Measurements from ENCODE around the gene C1QC.
"Not testable (repeated sequence)": the region's sequence is repeated elsewhere in the genome, so short reads cannot be mapped to it uniquely, and the experiment has no call there.

Gene C1QC

DNA sequence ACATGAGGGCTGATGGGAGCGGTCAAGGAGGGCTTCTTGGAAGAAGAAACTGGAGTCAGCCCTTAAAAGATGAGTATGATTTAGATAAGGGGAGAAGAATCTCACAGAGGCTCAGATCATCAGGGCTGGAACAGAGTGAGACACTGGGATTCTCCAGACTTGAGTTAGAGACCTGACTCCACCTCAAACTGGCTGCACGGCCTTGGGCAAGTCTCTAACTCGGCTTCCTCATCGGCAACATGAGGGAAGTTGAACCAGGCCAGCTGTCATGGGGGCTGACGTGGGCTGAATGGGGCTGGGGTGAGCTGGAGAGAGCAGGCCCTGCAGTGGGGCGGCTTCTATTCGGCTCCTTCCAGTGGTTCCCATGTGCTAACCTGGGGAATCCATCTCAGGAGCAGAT is 2.5 kb downstream of the C1QC start:
- in situ Hi-C loops (cut with HindIII; ENCODE audit: low sequenced_read_pairs) = no loop called here

DNA sequence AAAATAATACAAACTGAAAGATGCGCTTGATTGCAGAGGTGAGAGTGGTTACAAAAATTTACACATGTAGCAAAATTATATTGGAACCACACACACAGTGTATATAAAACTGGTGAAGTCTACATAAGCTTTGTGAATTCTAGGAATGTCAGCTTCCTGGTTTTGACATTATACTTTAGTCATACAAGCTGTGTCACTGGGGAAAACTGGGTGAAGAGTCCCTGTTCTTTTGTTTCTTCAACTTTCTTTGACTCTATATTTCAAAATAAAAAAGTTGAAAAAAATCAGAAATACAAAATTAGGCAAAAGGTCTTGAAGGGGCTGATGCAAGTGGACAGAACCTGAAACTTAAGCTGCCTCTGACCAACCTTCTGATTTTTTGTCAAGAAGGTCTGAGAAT is 3.0 kb downstream of the C1QC start:
- in situ Hi-C loops (cut with HindIII; ENCODE audit: low sequenced_read_pairs) = no loop called here

DNA sequence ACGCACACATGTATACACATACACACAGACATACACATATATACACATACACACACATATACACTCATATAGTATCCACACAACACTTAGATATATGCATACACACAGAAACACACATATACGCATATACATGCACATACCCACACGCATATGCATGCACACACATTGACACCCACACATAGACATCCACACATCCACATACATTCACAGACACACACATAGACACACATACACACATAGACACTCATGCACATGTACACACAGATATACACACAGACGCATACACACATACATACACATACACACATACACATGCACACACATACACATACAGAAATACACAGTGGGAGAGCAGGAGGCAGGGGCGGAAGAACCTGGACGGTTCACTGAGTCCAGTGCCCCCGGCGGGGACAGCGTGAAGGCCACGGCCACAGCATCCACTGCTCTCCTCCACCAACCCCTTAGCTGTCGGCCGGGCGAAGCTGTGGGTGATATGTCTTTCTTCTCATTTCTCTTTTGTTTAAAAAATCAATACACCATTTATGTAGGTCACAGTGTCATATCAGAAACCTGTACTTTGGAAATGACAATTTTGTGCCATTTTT is 6.8 kb downstream of the C1QC start:
- in situ Hi-C loops (cut with HindIII; ENCODE audit: low sequenced_read_pairs) = no loop called here

DNA sequence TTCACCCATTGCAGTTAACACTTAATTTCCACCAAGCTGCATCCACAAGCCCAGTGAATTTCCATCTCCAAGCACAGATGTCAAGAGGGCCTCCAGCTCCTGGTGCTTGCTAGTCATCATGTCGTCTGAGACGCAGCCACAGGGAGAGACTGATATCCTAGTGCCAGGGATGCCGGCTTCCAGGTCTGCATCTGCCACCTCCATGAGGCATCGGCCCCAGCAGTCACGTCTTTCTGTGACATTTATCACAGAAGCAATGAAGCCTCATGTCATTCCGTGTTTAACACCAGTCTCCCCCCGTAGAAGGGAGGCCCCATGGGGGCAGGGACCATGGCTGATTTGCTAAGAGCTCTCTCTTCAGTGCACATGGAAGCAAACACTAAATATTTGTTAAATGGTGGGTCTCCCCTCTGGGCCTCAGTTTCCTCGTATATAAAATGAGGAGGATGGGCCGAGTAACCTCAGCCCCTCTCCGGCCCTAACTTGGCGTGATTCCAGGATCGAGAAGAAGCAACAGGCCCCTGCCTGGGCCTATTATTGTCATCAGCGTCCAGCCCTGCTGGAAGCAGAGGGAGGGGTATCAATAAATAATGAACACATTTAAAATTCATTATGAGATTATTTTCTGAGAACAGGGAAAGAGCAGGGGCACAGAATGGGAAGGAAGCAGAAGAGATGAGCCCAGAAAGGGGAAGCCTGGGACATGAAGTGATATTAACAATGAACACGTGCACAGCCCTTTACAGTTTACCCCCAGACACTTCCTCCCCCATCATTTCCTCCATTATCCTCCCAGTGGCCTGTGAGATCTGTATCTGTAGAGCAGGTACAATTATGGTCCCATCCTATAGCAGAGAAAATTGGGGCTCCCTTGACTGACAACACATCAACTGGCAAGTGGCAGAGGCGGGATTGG is 8.8 kb downstream of the C1QC start:
- in situ Hi-C loops (cut with HindIII; ENCODE audit: low sequenced_read_pairs) = no loop called here

DNA sequence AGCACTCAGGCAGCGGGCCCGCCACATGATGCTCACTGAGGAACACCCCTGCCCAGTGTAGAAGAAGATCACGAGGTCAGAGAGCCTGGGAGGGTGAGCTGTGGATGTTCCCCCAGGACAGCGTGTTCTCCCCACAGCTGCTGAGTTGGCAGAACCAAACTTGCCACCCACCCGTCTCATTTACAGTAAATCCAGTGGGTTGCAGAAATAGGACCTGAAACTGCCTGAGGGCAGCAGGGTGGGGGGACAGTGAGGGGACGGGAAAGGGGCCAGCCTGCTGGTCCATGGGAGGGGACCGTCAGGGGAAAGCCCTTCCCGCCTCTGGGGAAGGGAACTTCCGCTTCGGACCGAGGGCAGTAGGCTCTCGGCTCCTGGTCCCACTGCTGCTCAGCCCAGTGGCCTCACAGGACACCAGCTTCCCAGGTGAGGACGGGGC is 9.5 kb downstream of the C1QC start, which contains the start of gene C1QB:
Gene C1QB, plus strand, starts transcription at position 356 of the 436 bp plus-strand sequence. CDS start 6,227 bp downstream, outside the sequence.
- in situ Hi-C loops (cut with HindIII; ENCODE audit: low sequenced_read_pairs) = no loop called here

DNA sequence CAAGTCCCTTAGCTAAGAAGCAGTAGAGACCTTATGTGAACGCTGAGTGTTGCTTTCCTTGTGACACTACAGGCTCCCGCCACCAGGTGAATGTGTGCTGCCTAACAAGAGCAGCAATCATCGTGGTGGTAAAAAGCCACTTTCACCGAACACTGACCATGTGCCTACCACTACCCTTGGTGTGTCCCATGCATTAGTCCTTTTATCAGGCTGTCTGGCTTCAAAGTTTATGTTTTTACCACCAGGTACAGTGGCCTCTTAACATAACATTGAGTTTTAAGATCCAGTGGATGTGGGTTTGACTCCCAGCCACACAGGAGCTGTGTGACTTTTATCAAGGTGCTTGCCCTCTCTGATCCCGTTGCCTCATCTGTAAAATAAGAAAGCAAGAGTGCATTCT is 11.3 kb downstream of the C1QC start:
- in situ Hi-C loops (cut with HindIII; ENCODE audit: low sequenced_read_pairs) = no loop called here

DNA sequence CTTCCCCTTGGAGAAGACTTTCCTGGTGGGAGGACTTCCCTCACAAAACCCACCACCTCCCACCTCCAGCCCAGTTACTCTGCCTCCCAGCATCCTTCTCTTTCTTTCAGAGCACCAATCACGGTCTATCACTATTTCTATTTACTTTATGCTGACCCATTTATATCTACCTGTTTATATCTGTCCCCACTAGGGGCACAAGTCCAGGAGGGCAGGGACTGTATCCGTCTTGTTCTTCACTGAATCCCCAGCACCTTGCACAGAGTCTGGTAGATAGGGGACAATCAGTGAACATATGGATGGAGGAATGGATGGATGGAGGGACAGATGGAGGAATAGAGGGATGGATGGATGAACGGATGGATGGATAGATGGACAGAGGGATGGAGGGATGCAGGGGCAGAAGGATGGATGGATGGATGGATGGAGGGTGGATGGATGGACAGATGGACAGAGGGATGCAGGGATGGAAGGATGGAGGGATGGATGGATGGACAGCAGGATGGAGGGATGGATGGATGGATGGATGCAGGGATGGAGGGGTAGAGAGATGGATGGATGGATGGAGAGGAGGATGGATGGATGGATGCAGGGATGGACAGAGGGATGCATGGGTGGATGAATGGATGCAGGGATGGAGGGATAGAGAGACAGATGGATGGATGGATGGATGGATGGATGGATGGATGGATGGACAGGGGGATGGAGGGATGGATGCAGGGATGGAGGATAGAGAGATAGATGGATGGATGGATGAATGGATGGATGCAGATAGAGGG is 15.1 kb downstream of the C1QC start:
- in situ Hi-C loops (cut with HindIII; ENCODE audit: low sequenced_read_pairs) = no loop called here

DNA sequence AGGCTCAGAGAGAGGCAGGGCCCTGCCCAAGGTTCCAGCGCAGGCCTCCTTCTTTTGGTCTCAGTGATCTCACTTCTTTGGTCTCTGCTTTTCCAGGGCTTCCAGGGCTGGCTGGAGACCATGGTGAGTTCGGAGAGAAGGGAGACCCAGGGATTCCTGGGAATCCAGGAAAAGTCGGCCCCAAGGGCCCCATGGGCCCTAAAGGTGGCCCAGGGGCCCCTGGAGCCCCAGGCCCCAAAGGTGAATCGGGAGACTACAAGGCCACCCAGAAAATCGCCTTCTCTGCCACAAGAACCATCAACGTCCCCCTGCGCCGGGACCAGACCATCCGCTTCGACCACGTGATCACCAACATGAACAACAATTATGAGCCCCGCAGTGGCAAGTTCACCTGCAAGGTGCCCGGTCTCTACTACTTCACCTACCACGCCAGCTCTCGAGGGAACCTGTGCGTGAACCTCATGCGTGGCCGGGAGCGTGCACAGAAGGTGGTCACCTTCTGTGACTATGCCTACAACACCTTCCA is 17.3 kb downstream of the C1QC start:
- in situ Hi-C loops (cut with HindIII; ENCODE audit: low sequenced_read_pairs) = no loop called here

DNA sequence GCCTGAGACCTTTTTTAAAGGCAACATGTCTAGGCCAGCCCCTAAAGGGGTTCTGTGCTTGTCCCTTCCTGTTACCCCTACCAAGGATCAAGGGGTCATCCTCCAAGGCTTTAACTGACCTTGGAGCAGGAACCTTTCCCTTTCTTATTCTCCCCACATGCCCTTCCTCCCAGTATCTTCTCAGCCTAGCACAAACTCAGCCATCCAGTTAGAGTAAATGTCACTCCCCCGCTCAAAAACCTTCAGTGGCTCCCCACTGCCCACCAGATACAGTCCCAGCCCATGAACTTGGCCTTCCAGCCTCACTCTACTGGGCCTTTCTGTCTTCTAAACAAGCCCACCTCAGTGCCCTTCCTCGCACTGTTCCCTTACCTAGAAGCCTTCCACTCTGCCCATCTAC is 18.4 kb downstream of the C1QC start:
- in situ Hi-C loops (cut with HindIII; ENCODE audit: low sequenced_read_pairs) = no loop called here

DNA sequence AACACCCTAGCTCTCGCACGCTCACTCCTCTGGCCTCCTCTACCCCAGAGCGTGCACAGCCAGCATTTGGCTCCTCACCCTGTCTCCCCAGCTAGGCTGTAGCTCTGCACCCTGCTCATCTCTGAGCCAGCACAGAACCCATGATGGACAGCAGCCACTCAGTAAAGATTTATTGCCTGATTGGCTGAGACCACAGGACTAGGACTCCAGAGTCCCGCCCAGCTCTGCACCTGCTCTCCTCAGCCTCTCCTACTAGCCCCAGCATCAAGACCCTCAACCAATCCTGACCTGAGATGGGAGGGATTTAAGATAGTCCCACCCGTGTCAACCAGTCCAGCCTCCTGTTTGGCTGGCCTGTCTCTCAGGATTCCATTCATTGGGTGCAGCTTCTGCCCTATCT is 18.9 kb downstream of the C1QC start:
- in situ Hi-C loops (cut with HindIII; ENCODE audit: low sequenced_read_pairs) = no loop called here

DNA sequence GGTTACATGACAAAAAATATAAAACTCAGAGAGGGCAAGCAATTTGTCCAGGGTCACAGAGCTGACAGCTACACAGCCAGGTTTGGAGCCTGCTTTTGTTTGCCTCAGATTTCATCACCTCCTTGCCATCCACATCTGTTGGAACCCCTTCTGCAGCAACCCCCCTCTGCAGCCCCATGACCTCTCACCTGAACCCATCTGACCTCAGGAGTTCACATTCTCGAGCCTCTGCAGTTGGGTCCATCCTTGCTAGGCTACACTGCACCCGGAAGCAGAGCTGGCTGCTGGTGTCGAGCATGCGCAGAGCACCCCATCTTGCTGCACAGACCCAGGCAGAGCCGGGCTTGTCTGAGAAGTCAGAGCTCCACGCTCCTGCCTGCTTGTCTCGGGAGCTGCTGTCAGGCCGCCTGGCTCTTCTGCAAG is 19.6 kb downstream of the C1QC start:
- in situ Hi-C loops (cut with HindIII; ENCODE audit: low sequenced_read_pairs) = no loop called here

DNA sequence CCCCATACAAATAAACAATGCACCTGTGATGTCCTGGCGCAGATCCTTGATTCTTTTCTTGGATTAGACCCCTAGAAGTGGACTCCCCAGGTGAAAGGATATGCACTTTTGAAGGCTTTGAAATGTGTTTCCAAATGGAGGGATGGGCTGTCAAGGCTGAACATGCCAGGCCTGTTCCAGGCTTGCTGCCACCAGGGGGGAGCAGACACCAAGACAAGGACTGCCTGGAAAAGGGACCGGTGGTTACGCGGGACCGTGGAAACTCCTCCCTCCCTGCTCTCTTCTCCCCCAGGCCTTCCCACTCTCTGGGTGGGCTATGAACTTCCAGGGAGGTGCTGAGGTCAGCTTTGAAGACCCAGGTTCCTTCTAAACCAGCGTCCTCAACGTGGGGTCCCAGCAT is 22.3 kb downstream of the C1QC start:
- in situ Hi-C loops (cut with HindIII; ENCODE audit: low sequenced_read_pairs) = no loop called here

DNA sequence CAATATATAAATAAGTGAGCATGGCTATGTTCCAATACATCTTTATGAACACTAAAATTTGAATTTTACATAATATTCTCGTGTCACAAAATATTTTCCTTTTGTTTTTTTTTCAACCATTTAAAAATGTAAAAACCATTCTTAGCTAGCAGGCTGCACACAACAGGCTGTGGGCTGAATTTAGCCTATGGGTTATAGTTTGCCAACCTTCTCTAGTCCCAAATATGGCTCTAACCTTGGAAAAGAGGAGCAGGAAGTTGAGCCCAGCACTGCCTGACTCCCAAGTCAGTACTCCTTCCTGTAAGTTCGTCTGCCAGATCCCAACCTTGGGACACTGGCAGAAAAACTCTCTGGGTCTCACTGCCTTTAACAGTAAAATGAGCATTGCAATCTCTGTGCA is 23.0 kb downstream of the C1QC start:
- in situ Hi-C loops (cut with HindIII; ENCODE audit: low sequenced_read_pairs) = no loop called here

DNA sequence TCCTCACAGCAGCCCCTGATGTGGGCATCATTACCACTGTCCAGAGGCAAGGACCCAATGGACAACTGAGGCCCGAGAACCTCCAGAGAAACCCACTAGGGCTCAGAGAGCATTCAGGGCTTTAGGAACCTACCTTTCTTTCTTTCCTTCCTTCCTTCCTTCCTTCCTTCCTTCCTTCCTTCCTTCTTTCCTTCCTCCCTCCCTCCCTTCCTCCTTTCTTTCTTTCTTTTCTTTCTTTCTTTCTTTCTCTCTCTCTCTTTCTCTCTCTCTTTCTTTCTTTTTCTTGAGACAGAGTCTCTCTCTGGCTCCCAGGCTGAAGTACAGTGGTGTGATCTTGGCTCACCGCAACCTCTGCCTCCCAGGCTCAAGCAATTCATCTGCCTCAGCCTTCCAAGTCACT is 25.4 kb downstream of the C1QC start:
- in situ Hi-C loops (cut with HindIII; ENCODE audit: low sequenced_read_pairs) = not testable (repeated sequence)

DNA sequence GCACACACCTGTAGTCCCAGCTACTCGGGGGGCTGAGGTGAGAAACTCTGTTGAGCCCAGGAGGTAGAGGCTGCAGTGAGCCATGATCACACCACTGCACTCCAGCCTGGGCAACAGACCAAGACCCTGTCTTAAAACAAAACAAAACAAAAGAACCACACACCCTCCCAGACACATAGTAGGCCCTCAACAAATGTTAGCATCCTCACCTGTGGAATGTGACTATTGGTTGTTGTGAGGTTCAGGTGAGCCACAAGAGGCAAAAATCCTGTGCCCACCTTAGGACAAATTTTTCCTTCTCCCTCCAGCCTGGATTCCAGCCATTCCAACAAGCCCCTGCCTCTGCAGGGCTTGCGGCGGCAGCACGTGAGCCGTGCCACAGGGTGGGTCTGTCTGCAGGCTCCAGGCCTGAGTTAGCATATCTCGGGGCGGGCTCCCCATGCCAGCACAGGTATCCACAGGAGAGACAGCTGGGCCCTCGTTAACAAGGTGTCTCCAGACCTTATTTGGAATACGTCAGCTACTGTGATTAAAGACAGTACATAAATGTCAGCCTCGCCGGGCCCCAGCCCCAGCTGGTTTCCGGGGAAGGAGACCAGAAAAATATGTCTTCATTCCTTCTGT is 27.0 kb downstream of the C1QC start:
- in situ Hi-C loops (cut with HindIII; ENCODE audit: low sequenced_read_pairs) = no loop called here

DNA sequence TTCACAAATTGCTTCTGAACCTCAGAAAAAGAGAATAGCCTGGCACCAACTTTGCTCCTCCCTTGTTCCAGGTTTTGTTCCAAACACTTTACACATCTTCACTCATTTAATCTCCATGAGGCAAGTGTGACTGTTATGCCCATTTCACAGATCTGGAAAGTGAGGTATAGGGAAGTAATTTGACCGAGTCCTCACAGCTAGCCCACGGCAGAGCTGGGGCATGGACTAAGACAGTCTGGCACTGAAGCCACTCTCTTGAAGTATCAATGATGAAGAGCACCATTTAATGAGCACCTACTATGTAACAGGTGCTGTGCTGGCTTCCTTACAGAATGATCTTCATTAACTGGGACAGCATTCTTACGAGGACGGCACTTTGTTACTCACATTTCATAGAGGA is 28.6 kb downstream of the C1QC start:
- in situ Hi-C loops (cut with HindIII; ENCODE audit: low sequenced_read_pairs) = no loop called here

DNA sequence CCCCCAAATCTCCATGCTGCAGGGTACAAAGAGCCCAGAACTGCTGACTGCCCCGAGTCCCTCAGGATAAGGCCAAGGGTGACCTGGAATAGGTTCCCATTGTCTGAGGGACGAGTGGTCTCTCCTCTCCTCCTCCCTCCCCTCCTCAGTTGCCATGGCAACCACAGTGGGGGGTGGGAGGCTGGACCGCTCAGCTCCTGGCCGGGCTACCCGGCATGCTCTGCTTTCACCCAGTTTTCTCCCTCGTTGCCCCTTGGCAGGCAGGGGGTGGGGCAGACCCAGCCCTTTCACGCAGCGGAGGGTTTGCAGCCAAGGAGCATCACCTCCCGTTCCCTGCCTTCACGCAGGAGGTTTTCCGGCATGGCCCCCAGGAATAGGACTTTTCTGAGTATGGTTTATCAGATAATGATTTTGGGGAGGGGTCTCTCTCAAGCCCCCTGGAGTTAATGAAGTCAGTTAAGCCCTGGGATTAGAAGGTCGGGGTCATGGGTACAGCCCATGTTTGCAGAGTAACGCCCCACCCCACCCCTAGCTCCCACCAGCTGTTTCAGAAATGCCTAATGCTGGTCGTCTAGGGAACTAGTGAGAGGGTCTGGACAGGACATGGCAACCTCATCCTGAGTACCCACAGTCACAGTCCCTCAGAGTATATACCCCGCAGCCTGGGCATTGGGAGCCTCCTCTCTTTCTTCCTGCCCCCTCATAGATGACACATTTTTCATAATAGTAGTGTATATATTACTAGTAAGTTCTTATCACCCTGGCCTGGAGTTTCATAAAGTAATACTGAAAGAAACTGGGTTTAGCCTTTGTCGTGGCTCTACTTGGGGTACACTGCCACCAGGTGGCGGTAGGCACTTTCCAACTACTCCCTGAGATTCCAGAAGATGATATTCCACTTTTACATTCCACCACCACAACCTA is 30.3 kb downstream of the C1QC start:
- in situ Hi-C loops (cut with HindIII; ENCODE audit: low sequenced_read_pairs) = no loop called here

DNA sequence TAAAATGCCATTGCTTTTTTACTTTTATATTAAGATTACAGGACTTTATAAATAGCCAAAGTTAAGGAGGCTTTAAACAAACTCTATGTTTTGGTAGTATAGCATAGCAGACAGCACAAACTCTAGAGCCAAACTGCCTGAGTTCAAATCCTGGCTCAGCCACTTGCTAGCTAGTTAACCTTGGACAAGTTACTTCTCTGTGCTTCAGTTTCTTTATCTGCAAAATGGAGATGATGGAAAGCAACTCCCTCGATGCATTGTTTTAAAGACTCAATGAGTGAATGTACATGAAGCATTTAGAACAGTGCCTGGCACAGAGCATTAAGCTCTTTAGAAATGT is 30.9 kb downstream of the C1QC start:
- in situ Hi-C loops (cut with HindIII; ENCODE audit: low sequenced_read_pairs) = no loop called here

DNA sequence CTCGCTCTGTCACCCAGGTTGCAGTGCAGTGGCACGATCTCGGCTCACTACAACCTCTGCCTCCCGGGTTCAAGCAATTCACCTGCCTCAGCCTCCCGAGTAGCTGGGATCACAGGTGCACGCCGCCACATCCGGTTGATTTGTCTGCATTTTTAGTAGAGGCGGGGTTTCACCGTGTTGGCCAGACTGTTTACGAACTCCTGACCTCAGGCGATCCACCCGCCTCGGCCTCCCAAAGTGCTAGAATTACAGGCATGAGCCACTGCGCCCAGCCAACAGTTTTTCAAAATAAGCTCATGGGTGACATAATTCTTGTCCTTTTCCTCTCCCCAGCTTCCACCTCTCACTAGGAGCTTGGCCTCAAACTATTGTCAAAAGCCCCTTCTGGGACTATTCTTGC is 32.7 kb downstream of the C1QC start:
- in situ Hi-C loops (cut with HindIII; ENCODE audit: low sequenced_read_pairs) = not testable (repeated sequence)

Data from DLD1 (cell line).